Activated B cell treated with CpG ODN at 0.5 μM for 24 hours (primary cell): ENCODE data around the gene TXNL4A. TPM values are rescaled to one million over a fixed set of nuclear protein-coding genes. Genes with fewer than 3 reads are reported as not detected.

Source experiments
- ATAC-seq: fragments of 200-7000 bp; cut with Tn5 transposase; one replicate; pipeline ENCODE4 v1.10.0; 2021; ENCODE audit warnings: low read depth, mild to moderate bottlenecking, moderate library complexity
- CTCF ChIA-PET: fragments of 350-600 bp; sonication (Branson Sonifier 250); formaldehyde crosslinking; loops from one replicate; lab custom pipeline; 2021; ENCODE audit warnings: antibody characterized with exemption; lab: Charles Lee
- POLR2A ChIA-PET: fragments of 350-600 bp; sonication (Branson Sonifier 250); formaldehyde crosslinking; loops from one replicate; lab custom pipeline; 2021; ENCODE audit warnings: antibody characterized with exemption; lab: Charles Lee
- DNase-seq: peaks from one replicate; pipeline ENCODE4 v3.0.0; 2022
- H3K27ac Mint-ChIP-seq: one replicate; pipeline ENCODE4 v1.8.0; 2020; ENCODE audit warnings: mixed read lengths
- H3K27me3 Mint-ChIP-seq: one replicate; pipeline ENCODE4 v1.8.0; 2021; ENCODE audit warnings: mixed read lengths
- H3K36me3 Mint-ChIP-seq: one replicate; pipeline ENCODE4 v1.8.0; 2021; ENCODE audit warnings: low read depth, mixed read lengths
- H3K4me1 Mint-ChIP-seq: one replicate; pipeline ENCODE4 v1.8.0; 2021; ENCODE audit warnings: mixed read lengths
- H3K4me3 Mint-ChIP-seq: one replicate; pipeline ENCODE4 v1.8.0; 2020; ENCODE audit warnings: mild to moderate bottlenecking, mixed read lengths
- H3K9me3 Mint-ChIP-seq: one replicate; pipeline ENCODE4 v1.8.0; 2020; ENCODE audit warnings: mixed read lengths
- CTCF ChIP-seq: fragments of 200-600 bp; IDR thresholded peaks from one replicate; pipeline ENCODE4 v1.8.0; 2022; ENCODE audit warnings: antibody characterized with exemption, mild to moderate bottlenecking
- intact Hi-C: fragments of 100-400 bp; cut with micrococcal nuclease; formaldehyde crosslinking; loops from one replicate; pipeline ENCODE4 v1.15.1; 2024
- total RNA-seq: library from RNA; stranded (reverse); gene quantifications from 2 replicates; pipeline ENCODE4 v1.2.3, GENCODE V29; 2022

TXNL4A gene
- total RNA-seq, 1 donor from 2014 or later = 94.7 TPM

DNA sequence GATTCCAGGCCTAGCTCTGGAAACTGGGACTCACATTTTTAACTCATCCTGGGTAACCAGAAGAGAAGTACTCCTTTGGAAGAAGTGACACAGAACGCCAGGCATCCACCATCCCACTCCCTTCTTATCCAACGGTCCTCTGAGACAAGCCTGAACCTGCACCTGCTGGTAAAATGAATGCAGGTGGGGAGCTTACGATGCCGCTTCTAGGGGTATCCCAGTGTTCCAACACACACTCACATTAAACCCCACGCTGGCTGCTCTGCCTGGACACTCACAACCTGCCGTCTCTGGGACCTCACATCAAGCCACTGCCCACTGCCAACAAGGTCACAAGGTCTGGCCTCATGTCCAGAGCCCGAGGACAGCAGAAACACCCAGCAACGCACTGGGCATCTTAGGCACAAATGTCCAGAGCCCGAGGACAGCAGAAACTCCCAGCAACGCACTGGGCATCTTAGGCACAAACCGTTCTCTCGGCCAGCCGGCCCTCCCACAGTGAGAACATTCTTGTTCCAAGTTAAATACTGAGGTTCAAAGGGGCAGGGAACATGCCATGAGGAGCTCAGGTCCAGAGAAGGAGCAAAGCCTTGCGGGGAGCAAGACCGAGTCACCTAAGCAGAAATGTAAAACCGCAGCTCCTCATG is 46.8 kb downstream of the TXNL4A start:
- H3K4me1 Mint-ChIP-seq = peaks cover 24% of the 10 kb centered on the region
- CTCF ChIA-PET = no interaction called here
- no peaks in the 10 kb centered on the region for H3K9me3 Mint-ChIP-seq
- peaks cover 76% of the 10 kb centered on the region for H3K36me3 Mint-ChIP-seq
- DNase-seq (peak; percentile 7), ATAC-seq (no peak)
- no peaks in the 10 kb centered on the region for H3K27me3 Mint-ChIP-seq
- H3K4me3 Mint-ChIP-seq = no peak overlapping the region
- H3K27ac Mint-ChIP-seq = no peak overlapping the region
- POLR2A ChIA-PET = interaction anchor here (1.4 kb wide), 1 partner anchor 10 kb away, joined by 5 read pairs; the partner anchor contains the start of gene SLC66A2
- no peak for TF ChIP-seq CTCF
- intact Hi-C loops = no loop called here

- POLR2A ChIA-PET = interaction anchor here (1.4 kb wide), 1 partner anchor 10 kb away, joined by 5 read pairs; the partner anchor contains the start of gene SLC66A2
- intact Hi-C loops = no loop called here
- DNase-seq = no peak
- Mint-ChIP-seq H3K36me3 (peaks cover 77% of the 10 kb centered on the region), H3K9me3 (peaks cover 1% of the 10 kb centered on the region), H3K4me1 (peaks cover 18% of the 10 kb centered on the region), H3K4me3 (no peak overlapping the region), H3K27ac (no peak overlapping the region), H3K27me3 (no peaks in the 10 kb centered on the region)
- CTCF ChIA-PET = no interaction called here
- ATAC-seq = no peak
- TF ChIP-seq CTCF = no peak
Measured at GRCh38 chr18:79940814-79941472, 47.4 kb downstream of the TXNL4A start.

DNA sequence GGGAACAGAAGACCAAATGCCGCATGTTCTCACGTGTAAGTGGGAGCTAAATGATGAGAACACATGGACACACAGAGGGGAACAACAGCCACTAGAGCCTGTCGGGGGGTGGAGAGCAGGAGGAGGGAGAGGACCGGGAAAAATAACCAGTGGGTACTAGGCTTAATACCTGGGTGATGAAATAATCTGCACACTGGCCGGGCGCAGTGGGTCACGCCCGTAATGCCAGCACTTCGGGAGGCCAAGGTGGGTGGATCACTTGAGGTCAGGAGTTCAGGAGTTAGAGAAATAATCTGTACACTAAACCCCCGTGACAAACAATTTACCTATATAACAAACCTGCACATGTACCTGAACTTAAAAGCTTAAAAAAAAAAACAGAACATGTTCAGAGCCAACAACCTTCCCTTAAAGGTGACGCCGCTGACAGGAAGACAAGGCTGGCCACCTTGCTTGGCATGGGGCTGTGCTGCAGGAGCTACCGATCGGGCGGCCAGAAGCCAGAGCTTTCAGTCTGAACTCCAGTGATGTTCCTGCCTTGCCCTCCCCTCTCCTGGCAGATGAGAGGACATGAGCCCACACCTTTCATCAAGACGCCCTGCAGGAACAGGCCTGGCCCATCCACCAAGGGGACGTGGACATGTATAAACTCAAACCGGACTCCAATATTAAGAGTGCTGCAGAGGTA is 48.1 kb downstream of the TXNL4A start:
- ChIA-PET CTCF (no interaction called here), POLR2A (interaction anchor here (1.4 kb wide), 1 partner anchor 11 kb away, joined by 5 read pairs; the partner anchor contains the start of gene SLC66A2)
- TF ChIP-seq CTCF = no peak
- Mint-ChIP-seq H3K4me3 (no peak overlapping the region), H3K9me3 (peaks cover 7% of the 10 kb centered on the region), H3K36me3 (peaks cover 82% of the 10 kb centered on the region), H3K27ac (no peak overlapping the region), H3K4me1 (peaks cover 12% of the 10 kb centered on the region), H3K27me3 (no peaks in the 10 kb centered on the region)
- ATAC-seq = no peak
- intact Hi-C loops = no loop called here
- DNase-seq = no peak

DNA sequence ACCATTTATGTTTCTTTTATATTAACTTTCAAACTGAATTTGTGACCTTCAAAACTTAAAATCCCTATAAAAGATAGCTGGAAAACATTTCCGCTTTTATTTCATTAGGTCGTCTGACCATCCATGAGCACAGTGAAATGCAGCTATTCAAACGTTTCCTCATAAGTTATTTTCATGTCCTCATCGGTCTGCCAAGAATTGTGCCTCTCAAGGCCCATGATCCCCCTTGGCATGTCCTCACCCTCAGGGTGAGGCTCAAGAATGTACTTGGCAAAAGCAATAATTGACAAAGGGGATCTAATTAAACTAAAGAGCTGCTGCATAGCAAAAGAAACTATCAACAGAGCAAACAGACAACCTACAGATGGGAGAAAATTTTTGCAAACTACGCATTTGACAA is 49.3 kb downstream of the TXNL4A start:
- intact Hi-C loops = no loop called here
- Mint-ChIP-seq H3K4me3 (no peak overlapping the region), H3K36me3 (peaks cover 91% of the 10 kb centered on the region), H3K9me3 (peaks cover 9% of the 10 kb centered on the region), H3K27ac (no peak overlapping the region), H3K4me1 (peaks cover 2% of the 10 kb centered on the region), H3K27me3 (no peaks in the 10 kb centered on the region)
- ATAC-seq = no peak
- ChIA-PET POLR2A (no interaction called here), CTCF (no interaction called here)
- DNase-seq = no peak
- TF ChIP-seq CTCF = no peak

GRCh38 chr18:79938196-79938595 is 50.2 kb downstream of the TXNL4A start:
- intact Hi-C loops = no loop called here
- Mint-ChIP-seq H3K4me1 (peaks cover 2% of the 10 kb centered on the region), H3K9me3 (peaks cover 17% of the 10 kb centered on the region), H3K36me3 (peaks cover 98% of the 10 kb centered on the region), H3K27me3 (no peaks in the 10 kb centered on the region), H3K4me3 (no peak overlapping the region), H3K27ac (no peak overlapping the region)
- CTCF ChIA-PET = no interaction called here
- no peak for TF ChIP-seq CTCF
- ATAC-seq (no peak), DNase-seq (no peak)
- POLR2A ChIA-PET = no interaction called here
